HG03460 (cell line): ENCODE results near the gene VSTM2L.

Experiments used
- ATAC-seq: cut with Tn5 transposase; IDR thresholded peaks from one replicate; pipeline ENCODE4 v1.9.1; 2021; ENCODE audit not compliant: unreplicated experiment

Gene VSTM2L

GRCh38 chr20:37917461-37917860 lies 14.5 kb downstream of the VSTM2L start:
- no peak for ATAC-seq

GRCh38 chr20:37918035-37918434 lies 15.1 kb downstream of the VSTM2L start:
- no peak for ATAC-seq

- no peak for ATAC-seq
Measured at GRCh38 chr20:37919389-37920040, 16.6 kb downstream of the VSTM2L start.

DNA sequence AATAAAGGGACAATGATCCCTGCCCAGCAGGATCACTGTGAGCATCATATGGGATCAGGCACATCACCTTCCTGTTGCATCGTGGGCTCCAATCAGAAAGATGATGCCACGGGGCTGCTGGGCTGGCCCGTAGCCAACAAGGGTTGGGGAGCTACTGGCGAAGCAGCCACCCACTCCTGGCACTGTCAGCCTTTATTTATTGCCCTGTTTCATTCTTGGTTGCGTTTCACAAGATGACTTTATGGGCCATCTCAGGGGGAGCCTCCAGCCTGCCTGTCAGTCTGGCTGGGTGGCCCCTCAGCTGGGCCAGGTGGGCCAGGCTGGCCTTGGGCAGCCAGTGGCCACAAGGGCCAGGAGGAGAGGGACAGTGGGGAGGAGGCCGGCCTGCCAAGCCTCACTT lies 17.3 kb downstream of the VSTM2L start:
- ATAC-seq: no peak

GRCh38 chr20:37920679-37921322 lies 17.9 kb downstream of the VSTM2L start:
- no peak for ATAC-seq

DNA sequence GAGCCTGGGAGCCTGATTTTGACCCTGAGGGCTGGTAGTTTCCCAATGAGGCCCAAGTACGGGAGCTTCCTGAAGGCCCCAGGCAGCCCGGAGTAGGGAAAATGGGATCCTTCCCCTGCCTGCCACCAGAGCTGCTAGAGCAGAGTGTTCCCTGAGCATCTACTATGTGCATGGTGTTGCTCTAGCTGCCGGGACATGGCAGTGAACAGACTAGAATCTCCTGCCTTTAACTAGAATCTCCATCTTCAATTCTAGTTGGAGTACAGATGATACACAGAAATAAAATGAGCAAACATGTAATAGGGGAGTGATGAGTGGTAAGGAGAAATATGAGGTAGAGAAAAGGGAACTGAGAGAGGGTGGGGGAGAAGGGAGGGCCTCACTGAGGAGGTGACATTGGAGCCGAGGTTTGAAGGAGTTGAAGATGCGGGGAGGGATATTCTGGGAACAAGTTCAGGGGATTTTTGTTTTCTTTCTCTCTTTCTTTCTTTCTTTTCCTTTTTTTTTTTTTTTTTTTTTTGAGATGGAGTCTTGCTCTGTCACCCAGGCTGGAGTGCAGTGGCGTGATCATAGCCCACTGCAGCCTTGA lies 18.5 kb downstream of the VSTM2L start:
- ATAC-seq: peak; percentile 55

GRCh38 chr20:37922016-37922415 lies 19.1 kb downstream of the VSTM2L start:
- no peak for ATAC-seq

- no peak for ATAC-seq
Measured at GRCh38 chr20:37925265-37926165, 22.6 kb downstream of the VSTM2L start.

- ATAC-seq: no peak
Measured at GRCh38 chr20:37926612-37927011, 23.7 kb downstream of the VSTM2L start.

- no peak for ATAC-seq
Measured at GRCh38 chr20:37927410-37928095, 24.6 kb downstream of the VSTM2L start.

GRCh38 chr20:37928996-37929682 lies 26.2 kb downstream of the VSTM2L start:
- ATAC-seq: no peak

DNA sequence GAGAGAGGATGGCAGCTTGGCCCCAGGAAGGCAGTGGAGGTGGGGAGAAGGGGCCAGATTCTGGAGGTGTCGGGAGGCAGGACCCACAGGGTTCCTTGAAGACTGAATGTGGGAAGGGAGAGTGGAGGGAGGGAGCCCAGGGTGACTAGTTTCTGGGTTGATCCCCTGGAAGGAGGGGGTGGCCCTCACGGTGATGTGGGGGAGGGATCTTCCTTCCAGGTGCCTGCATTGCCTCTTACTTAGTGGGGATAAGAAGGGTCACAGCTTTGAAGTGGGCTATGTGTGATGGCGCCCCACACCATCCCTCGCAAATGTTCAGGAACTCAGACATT lies 26.7 kb downstream of the VSTM2L start:
- no peak for ATAC-seq

GRCh38 chr20:37931153-37931922 lies 28.4 kb downstream of the VSTM2L start:
- ATAC-seq: no peak

DNA sequence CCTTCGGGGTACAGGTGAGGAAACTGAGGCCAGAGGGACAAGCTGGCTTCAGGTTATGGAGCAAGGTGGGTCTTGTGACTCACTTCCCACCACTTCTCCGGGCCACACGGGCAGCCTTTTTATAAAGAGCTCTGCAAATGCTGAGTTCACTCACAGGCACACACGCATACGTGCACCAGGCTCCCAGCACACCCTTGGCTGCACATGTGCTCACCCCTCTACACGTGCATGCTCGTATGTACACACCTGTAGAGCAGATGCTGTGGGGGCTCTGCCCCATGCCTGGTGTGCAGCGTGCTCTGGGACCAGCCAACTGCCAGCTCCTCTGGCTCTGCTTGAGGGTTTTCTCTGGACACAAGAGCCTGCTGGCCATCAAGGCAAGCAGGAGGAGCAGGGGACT lies 29.1 kb downstream of the VSTM2L start:
- no peak for ATAC-seq

DNA sequence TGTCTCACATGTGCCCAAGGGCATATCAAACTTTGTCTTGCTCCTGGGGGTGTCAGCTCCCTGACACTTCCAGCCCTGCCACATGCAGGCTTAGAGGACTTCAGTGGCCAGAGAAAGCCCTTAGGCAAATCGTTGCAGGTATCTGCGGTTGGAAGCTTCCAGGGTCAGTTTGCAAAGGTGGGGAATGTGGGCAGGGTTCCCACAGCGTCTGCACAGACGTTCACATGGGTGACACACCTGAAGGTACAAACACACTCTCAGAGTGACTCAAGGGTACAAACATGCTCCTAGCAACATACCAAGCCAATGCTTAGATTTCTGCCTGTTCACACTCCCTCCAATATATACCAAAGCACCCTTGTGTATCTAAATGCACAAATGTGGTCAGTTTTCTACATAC lies 30.0 kb downstream of the VSTM2L start:
- no peak for ATAC-seq

- no peak for ATAC-seq
Measured at GRCh38 chr20:37933786-37934633, 31.1 kb downstream of the VSTM2L start.

- ATAC-seq: no peak
Measured at GRCh38 chr20:37934634-37935375, 31.9 kb downstream of the VSTM2L start.

- ATAC-seq: no peak
Measured at GRCh38 chr20:37935435-37935834, 32.5 kb downstream of the VSTM2L start.
